GM12878 (cell line): ENCODE data around the gene TNK2. TPM values are rescaled to one million over a fixed set of nuclear protein-coding genes. Genes with fewer than 3 reads are reported as not detected.

Experiments used
- ATAC-seq: fragments of 200-7000 bp; cut with Tn5 transposase; 3 replicates; pipeline ENCODE4 v1.9.1; 2020; ENCODE audit warnings: mild to moderate bottlenecking, moderate library complexity
- BruUV-seq: library from RNA; stranded (reverse); fragments of 400-500 nt; replicated peaks from 2 replicates; lab custom pipeline; 2021; lab: Mats Ljungman, UMichigan
- CTCF ChIA-PET: fragments of 300-600 bp; sonication (Branson Sonifier 250); formaldehyde crosslinking; extraction: SDS; loops from one replicate; lab custom pipeline; 2021; ENCODE audit warnings: inconsistent platforms; lab: Yijun Ruan, JAX
- POLR2A ChIA-PET: fragments of 350-600 bp; formaldehyde crosslinking; extraction: SDS; loops from one replicate; lab custom pipeline; 2021; ENCODE audit warnings: inconsistent platforms; lab: Charles Lee
- RAD21 ChIA-PET: fragments of 300-600 bp; sonication (Branson Sonifier 250); formaldehyde crosslinking; loops from one replicate; lab custom pipeline; 2023; ENCODE audit warnings: antibody characterized with exemption; ENCODE audit not compliant: unreplicated experiment; lab: Charles Lee
- SMC1A ChIA-PET: fragments of 300-600 bp; sonication (Branson Sonifier 250); formaldehyde crosslinking; loops from one replicate; lab custom pipeline; 2023; ENCODE audit not compliant: unreplicated experiment, uncharacterized antibody; lab: Charles Lee
- DNase-seq: peaks from one replicate; pipeline ENCODE4 v3.0.0-alpha.2; 2011; ENCODE audit warnings: low read depth, low spot score
- FAIRE-seq: peaks from 3 replicates; lab custom pipeline; 2011; peaks lifted over from hg19 to GRCh38; lab: Jason Lieb, UNC
- H2AFZ ChIP-seq: 2 replicates; pipeline ENCODE4 v1.6.0; 2011; ENCODE audit warnings: low read depth, low read length, control low read depth; ENCODE audit not compliant: control insufficient read depth
- H3K27ac ChIP-seq: 2 replicates; pipeline ENCODE4 v1.5.1; 2011; ENCODE audit warnings: control low read depth; ENCODE audit not compliant: control insufficient read depth, insufficient read depth
- H3K27me3 ChIP-seq, 2 experiments: replicated peaks in 1 of 2; 2 replicates each; pipeline versions ENCODE4 v1.6.0 to v1.6.1; 2011; ENCODE audit warnings: low read length in 1 of 2; ENCODE audit not compliant: control insufficient read depth in 2 of 2, insufficient read depth in 2 of 2
- H3K36me3 ChIP-seq, 2 experiments: 2 replicates each; pipeline ENCODE4 v1.5.1; 2011; ENCODE audit warnings: low read length in 1 of 2; ENCODE audit not compliant: control insufficient read depth in 2 of 2, insufficient read depth in 2 of 2
- H3K4me1 ChIP-seq: 2 replicates; pipeline ENCODE4 v1.6.1; 2011; ENCODE audit warnings: mild to moderate bottlenecking, low read length, moderate library complexity, mixed read lengths; ENCODE audit not compliant: control insufficient read depth, insufficient read depth
- H3K4me2 ChIP-seq: 2 replicates; pipeline ENCODE4 v1.6.0; 2011; ENCODE audit warnings: control low read depth; ENCODE audit not compliant: control insufficient read depth, insufficient read depth
- H3K4me3 ChIP-seq: fragments of 200-600 bp; sonication (generic); 2 replicates; pipeline ENCODE4 v1.5.1; 2016
- H3K79me2 ChIP-seq: 2 replicates; pipeline ENCODE4 v1.6.0; 2011; ENCODE audit warnings: low read length; ENCODE audit not compliant: control insufficient read depth, insufficient read depth
- H3K9ac ChIP-seq: 2 replicates; pipeline ENCODE4 v1.8.0; 2011; ENCODE audit warnings: low read length, control low read depth, mixed read lengths; ENCODE audit not compliant: control insufficient read depth, insufficient read depth
- H3K9me3 ChIP-seq: replicated peaks from 3 replicates; pipeline ENCODE4 v1.5.1; 2011; ENCODE audit warnings: mild to moderate bottlenecking, low read length; ENCODE audit not compliant: control insufficient read depth, insufficient read depth
- H4K20me1 ChIP-seq: 2 replicates; pipeline ENCODE4 v1.6.0; 2011; ENCODE audit not compliant: control insufficient read depth, insufficient read depth
- BRCA1 ChIP-seq: IDR thresholded peaks from 2 replicates; pipeline ENCODE4 v1.6.1; 2011; ENCODE audit warnings: low read depth, low read length, improper control_type of control experiment
- DPF2 ChIP-seq: fragments of 450-650 bp; IDR thresholded peaks from 2 replicates; pipeline ENCODE4 v1.6.1; 2017; ENCODE audit warnings: mild to moderate bottlenecking
- MEF2A ChIP-seq: IDR thresholded peaks from 2 replicates; pipeline ENCODE4 v1.6.1; 2011; ENCODE audit warnings: low read depth, mild to moderate bottlenecking, low read length, moderate library complexity; ENCODE audit not compliant: insufficient read depth
- MTA2 ChIP-seq: fragments of 450-650 bp; IDR thresholded peaks from 2 replicates; pipeline ENCODE4 v1.6.1; 2016; ENCODE audit warnings: low read depth, mild to moderate bottlenecking, moderate library complexity
- RELA ChIP-seq: fragments of 450-650 bp; IDR thresholded peaks from 2 replicates; pipeline ENCODE4 v1.8.0; 2014; ENCODE audit warnings: borderline replicate concordance; ENCODE audit not compliant: partially characterized antibody
- SP1 ChIP-seq: IDR thresholded peaks from one replicate; pipeline ENCODE4 v1.6.1; 2011; ENCODE audit warnings: low read depth, low read length
- WRNIP1 ChIP-seq: IDR thresholded peaks from 2 replicates; pipeline ENCODE4 v1.6.1; 2011; ENCODE audit warnings: low read depth, low read length, improper control_type of control experiment, borderline replicate concordance
- ZBED1 ChIP-seq: IDR thresholded peaks from 2 replicates; pipeline ENCODE4 v1.6.1; 2016; ENCODE audit warnings: borderline replicate concordance
- ZBTB33 ChIP-seq: fragments of 450-650 bp; IDR thresholded peaks from 2 replicates; pipeline ENCODE4 v1.6.1; 2017; ENCODE audit warnings: mild to moderate bottlenecking
- ZBTB4 ChIP-seq: fragments of 450-650 bp; formaldehyde crosslinking; IDR thresholded peaks from 2 replicates; pipeline ENCODE4 v1.4.0; 2022; ENCODE audit warnings: mild to moderate bottlenecking, moderate library complexity
- WGBS: methylation state at CpG from one replicate; pipeline ENCODE4 v1.1.6; 2016; ENCODE audit warnings: low lambda C conversion rate; ENCODE audit not compliant: insufficient replicate concordance, insufficient coverage; ENCODE audit errors: missing lambda C conversion rate; 5-methylcytosine and 5-hydroxymethylcytosine counted together
- in situ Hi-C: fragments of 300-500 bp; cut with MboI; formaldehyde crosslinking; loops from 9 replicates; pipeline ENCODE4 v1.14.3; 2018; ENCODE audit warnings: mixed read lengths
- intact Hi-C: fragments of 100-400 bp; cut with micrococcal nuclease; formaldehyde crosslinking; loops from one replicate; pipeline ENCODE4 v1.14.2; 2022; ENCODE audit not compliant: unreplicated experiment
- polyA plus RNA-seq, 11 experiments: library from polyadenylated mRNA; depleted of rRNA in 4 of 11; unstranded in 6 of 11; stranded (reverse) in 5 of 11; fragments of >200 nt; fragmentation: Nextera tagmentation in 4 of 11; fragmentation: Illumina TruSeq in 1 of 11; extraction: Ambion mirVana in 4 of 11; extraction: Trizol in 1 of 11; gene quantifications; 1 replicate in 1 of 11; 2 replicates in 10 of 11; pipeline versions ENCODE4 v1.2.1 to v1.2.3, GENCODE V29; 2011 to 2016; ENCODE audit warnings: inconsistent platforms in 2 of 11, missing spikeins in 2 of 11, low read depth in 1 of 11
- total RNA-seq, 4 experiments: library from RNA; depleted of rRNA in 3 of 4; stranded (reverse); fragments of >200 nt in 3 of 4; fragmentation: Illumina TruSeq in 1 of 4; extraction: Trizol in 1 of 4; gene quantifications; 2 replicates each; pipeline versions ENCODE4 v1.2.1 to v1.2.3, GENCODE V29; 2013 to 2021

The TNK2 gene
- total and polyA plus RNA-seq, 10 of the 15 experiments (the other 5 are each of a cell fraction or from before 2014, with no cell fraction given): 0.13 to 47.8 (median 10.8) TPM

- in situ Hi-C loops (no loop called here), intact Hi-C loops (no loop called here)
- BruUV-seq: no TSS peak
- no peak for ATAC-seq
- H3K9ac ChIP-seq: no peak overlapping the region
- 75% methylated on average over 16 of the region's 16 CpGs for WGBS
- no peak for FAIRE-seq
- no peak overlapping the region for H3K27ac ChIP-seq
- CTCF ChIA-PET: no interaction called here
- H3K9me3 ChIP-seq: no peaks in the 10 kb centered on the region
- H4K20me1 ChIP-seq: no peaks in the 10 kb centered on the region
- RAD21 ChIA-PET: no interaction called here
- no peak overlapping the region for H3K4me3 ChIP-seq
- POLR2A ChIA-PET: no interaction called here
- no peaks in the 10 kb centered on the region for H3K4me1 ChIP-seq
- no peaks in the 10 kb centered on the region for H3K36me3 ChIP-seq
- no peaks in the 10 kb centered on the region for H3K79me2 ChIP-seq
- no peak overlapping the region for H3K4me2 ChIP-seq
- H3K27me3 ChIP-seq: no peaks in the 10 kb centered on the region; a peak in 3 of 4 replicates
- no peak overlapping the region for H2AFZ ChIP-seq
- TF ChIP-seq ZBTB4 (CRISPR knock-in tag) (no peak), DPF2 (no peak), ZBTB33 (no peak), MTA2 (no peak), MEF2A (no peak), BRCA1 (no peak), RELA (no peak), SP1 (no peak), WRNIP1 (no peak), ZBED1 (no peak)
- SMC1A ChIA-PET: no interaction called here
- DNase-seq: no peak
Measured at GRCh38 chr3:195829897-195830254, 78.5 kb downstream of the TNK2 start.
